HG03103 (cell line): ENCODE data around the gene ZC3H7A.
"Not testable (repeated sequence)": the region's sequence is repeated elsewhere in the genome, so short reads cannot be mapped to it uniquely, and the experiment has no call there.

ENCODE experiments used
- ATAC-seq: cut with Tn5 transposase; IDR thresholded peaks from one replicate; pipeline ENCODE4 v1.9.1; 2021; ENCODE audit warnings: low read depth; ENCODE audit not compliant: unreplicated experiment

ZC3H7A gene

GRCh38 chr16:11800382-11800718, 3.3 kb upstream of the ZC3H7A start:
- no peak for ATAC-seq

GRCh38 chr16:11799509-11800381, 2.7 kb upstream of the ZC3H7A start:
- no peak for ATAC-seq

DNA sequence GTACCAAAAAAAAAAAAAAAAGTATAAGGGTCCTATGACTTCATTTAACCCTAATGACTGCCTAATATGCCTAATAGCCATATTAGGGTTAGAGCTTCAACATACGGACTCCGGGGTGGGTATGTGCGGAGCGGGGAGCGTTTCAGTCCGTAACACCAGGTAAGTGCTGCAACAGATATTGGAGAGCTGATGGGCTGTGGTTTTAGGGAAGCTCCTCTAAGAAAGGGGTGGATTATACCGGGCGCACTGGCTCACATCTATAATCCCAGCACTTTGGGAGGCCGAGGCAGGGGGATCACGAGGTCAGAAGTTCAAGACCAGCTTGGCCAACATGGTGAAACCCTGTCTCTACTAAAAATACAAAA, 1.9 kb upstream of the ZC3H7A start:
- ATAC-seq = no peak

- no peak for ATAC-seq
These were observed 870 bp upstream of the ZC3H7A start for GRCh38 chr16:11797957-11798299.

- ATAC-seq = no peak
These were observed 562 bp downstream of the ZC3H7A start for GRCh38 chr16:11796227-11797165.

- no peak for ATAC-seq
These were observed 1.2 kb downstream of the ZC3H7A start for GRCh38 chr16:11795887-11796226.

- ATAC-seq = no peak
These were observed 1.8 kb downstream of the ZC3H7A start for GRCh38 chr16:11794996-11795886.

GRCh38 chr16:11794447-11794846, 2.6 kb downstream of the ZC3H7A start:
- ATAC-seq = no peak

- ATAC-seq = no peak
These were observed 3.2 kb downstream of the ZC3H7A start for GRCh38 chr16:11793840-11794239.

GRCh38 chr16:11792410-11793241, 4.4 kb downstream of the ZC3H7A start:
- ATAC-seq = no peak

- no peak for ATAC-seq
These were observed 5.8 kb downstream of the ZC3H7A start for GRCh38 chr16:11791144-11791828.

DNA sequence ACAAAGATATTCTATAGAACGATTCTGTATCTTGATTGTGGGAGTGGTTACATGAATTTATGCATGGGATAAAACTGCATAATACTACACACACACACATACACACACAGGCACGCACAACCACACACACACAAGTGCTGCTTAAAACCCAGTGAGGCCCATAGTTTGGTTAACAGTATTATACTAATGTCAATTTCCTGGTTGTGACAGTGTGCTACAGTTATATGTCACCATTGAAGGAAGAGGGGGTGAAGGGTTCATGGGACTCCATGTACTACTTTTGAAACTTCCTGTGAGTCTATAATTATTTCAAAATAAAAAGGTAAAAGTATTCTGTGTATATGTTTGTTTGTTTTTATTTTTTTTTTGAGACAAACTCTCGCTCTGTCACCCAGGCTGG, 8.1 kb downstream of the ZC3H7A start:
- ATAC-seq = no peak

GRCh38 chr16:11784980-11785599, 12.0 kb downstream of the ZC3H7A start:
- ATAC-seq = not testable (repeated sequence)

DNA sequence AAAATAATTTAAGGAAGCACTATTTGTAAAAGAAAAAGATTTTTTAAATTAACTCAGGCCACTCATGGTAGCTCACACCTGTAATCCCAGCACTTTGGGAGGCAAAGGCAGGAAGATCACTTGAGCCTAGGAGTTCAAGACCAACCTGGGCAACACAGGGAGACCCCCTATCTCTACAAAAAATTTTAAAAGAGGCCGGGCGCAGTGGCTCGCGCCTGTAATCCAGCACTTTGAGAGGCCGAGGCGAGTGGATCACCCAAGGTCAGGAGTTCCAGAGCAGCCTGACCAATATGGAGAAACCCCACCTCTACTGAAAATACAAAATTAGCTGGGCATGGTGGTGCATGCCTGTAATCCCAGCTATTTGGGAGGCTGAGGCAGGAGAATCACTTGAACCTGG, 12.7 kb downstream of the ZC3H7A start:
- not testable (repeated sequence) for ATAC-seq

- ATAC-seq = no peak
These were observed 13.1 kb downstream of the ZC3H7A start for GRCh38 chr16:11784038-11784369.

DNA sequence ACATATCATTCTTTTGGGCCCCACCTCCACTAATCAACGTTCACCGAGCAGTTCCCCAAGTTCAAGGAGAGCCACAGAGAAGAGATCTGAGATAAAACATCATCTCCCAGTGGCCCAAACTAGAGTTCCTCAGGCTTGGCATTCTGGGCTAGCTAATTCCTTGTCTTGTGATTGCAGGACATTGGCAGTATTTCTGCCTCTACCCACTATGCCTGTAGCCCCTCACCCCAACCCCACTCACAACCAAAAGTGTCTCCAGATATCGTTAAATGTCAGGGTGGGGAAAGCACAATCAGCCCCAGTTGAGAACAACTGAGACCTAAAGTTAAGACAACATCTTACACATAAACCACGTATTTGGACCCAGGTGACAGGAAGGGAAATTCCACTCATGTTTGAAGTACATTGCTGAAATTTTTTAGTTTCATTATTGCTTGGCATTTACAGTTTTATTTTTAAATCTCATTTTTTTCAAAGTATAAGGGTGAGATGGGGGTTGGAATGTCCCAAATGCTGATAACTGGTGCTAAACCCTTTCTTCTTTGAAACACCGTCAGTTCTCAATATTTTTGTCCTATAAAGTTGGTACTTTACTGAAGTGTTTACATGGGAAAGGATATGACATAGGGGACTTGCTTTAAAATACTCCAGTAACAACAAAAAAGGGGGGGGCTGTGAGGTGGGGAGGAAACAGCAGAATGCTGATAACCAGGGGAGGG, 13.6 kb downstream of the ZC3H7A start:
- ATAC-seq = no peak

GRCh38 chr16:11781773-11782172, 15.3 kb downstream of the ZC3H7A start:
- ATAC-seq = no peak

DNA sequence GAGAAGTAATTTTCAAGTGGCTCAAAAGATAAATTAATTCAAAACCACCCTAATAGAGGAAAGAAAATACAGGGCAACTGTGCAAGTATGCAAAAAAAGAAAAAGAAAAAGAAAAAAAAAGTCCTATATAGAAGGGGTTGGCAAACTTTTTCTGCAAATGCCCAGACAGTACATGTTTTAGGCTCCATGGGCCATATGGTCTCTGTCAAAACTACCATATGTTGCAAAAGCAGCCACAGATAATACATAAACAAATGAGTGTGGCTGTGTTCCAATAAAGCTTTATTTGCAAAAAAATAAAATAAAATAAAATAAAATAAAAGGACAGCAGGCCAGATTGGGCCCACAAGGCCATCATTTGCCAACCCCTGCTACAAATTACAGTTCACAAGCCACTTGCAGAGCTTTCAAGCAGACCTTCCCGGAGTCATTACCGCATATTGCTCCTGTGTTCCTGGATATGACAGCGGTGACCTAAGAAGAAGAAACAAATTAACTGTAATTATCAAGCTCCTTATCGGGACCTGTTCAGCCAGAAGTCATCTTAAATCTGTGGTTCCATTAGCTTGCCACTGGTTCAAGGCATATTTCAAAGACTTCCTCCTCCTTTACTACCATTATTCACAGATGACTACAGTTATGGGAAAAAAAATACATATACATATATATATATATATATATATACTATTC, 15.9 kb downstream of the ZC3H7A start:
- no peak for ATAC-seq
